ENCODE measurements around the gene HPCA.
A peak's percentile ranks its signal among the peaks of the same experiment; 100 is the strongest.

The HPCA gene

DNA sequence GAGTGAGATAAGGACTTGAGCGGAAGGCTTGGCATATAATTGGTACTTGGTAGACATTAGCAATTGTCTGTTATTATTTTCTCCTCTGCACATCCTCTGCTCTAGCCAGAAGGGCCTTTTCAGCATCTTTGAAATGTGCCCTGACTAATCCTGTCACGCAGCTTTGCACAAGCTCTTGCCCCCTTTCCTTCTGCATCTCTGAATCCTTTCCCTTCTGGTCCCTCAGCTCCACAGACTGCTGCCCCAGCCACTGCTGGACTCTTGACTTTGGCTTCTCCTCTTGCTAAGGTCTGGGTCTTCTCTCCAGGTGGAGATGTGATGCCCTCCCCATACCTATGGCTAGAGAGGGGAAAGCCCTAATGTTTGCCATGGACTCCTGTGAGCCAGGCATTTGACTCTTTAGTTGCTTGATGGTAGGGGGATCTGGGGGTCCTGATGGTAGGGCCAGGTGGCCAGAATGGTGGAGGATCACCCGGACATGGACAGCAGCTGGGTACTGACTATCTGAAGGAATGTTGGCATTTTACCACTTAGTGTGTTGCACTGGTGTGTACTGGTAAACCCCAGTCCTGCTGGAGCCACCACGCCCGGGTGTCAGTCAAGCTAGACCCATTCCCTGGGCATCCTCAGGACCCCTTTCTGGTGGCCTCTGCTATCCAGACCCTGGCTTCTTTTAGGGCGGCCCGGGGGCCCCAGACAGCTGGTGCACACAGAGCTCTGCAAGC, 4.4 kb downstream of the HPCA start:
- DNase-seq, result no peak

DNA sequence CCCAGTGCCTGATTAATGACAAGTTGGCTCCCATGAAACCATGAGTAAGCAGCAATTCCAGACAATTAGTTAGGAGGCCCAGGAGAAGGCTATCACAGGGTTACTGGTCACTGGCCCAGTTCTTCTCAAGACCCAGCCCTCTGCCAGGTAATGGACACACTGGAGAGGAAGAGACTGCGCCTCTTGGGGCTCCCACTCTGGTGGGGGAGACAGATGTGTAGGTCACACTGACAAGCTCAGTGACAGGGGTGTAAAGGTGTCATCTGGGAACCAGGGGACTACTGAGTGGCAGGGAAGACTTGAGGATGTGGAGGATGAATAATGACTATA, 4.9 kb downstream of the HPCA start:
- DNase-seq, result no peak

- DNase-seq, result no peak
Measured at GRCh38 chr1:32891630-32892029, 5.3 kb downstream of the HPCA start.

DNA sequence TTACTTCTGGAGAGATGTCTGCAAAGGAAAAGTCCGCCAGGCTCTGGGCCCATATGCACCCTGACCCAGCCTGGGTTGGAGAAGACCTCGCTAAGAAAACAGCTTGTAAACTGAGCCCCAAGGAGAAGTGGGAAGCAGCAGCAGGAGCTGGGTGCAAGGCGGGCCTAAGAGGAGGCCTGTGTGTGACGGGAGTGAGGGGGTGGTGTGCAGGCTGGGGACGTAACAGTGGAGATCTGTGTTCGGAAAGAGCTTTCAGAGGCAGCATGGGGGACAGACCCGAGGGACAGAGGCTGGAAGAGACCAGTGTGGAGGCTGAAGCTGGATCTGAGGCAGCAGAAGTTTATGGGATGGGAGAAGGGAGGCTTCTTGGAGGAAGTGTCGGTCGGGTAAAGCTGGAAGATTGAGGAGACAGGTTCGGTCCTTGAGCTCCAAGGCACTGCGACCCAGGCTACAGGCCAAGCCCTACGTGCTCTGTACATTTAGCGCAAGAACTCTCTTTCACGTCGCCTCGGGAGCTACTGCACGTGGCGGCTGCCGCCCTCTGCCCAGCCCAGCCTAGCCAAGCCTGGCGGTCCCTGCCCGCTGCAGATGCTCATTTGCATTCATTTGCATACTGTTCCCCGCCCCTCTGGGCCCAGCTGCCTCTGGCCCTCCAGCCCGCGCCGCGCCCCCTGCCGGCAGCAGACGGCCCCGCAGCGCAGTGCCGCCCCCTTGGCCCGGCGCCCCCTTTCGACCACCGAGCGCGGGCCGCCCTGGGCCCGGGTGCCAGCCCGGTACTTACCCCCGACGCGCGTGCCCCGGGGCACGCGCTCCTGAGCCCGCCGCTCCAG, 6.3 kb downstream of the HPCA start:
- peak; percentile 72 for DNase-seq

- DNase-seq, result no peak
Measured at GRCh38 chr1:32893198-32894018, 7.1 kb downstream of the HPCA start.

GRCh38 chr1:32894019-32894600, 7.8 kb downstream of the HPCA start:
- no peak for DNase-seq

DNA sequence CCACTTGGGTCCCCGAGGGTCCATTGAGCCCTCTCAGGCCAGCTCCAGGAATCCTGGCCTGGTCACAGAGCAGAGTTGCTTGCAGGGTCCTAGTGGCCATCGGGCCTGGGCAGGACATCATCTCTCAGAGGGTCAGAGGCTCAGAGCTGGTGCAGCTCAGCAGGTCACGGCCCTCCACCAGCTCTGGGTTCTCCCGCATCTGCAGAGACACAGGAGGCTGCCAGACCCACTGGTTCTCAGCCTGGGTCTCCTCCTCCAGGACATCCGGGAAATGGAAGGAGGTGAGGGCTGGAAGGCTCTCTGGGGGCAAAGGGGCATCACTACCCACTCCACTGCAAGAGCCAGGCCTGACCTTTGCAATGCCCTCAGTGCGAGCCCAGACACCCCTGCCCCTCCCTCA, 8.4 kb downstream of the HPCA start:
- DNase-seq, result no peak

DNA sequence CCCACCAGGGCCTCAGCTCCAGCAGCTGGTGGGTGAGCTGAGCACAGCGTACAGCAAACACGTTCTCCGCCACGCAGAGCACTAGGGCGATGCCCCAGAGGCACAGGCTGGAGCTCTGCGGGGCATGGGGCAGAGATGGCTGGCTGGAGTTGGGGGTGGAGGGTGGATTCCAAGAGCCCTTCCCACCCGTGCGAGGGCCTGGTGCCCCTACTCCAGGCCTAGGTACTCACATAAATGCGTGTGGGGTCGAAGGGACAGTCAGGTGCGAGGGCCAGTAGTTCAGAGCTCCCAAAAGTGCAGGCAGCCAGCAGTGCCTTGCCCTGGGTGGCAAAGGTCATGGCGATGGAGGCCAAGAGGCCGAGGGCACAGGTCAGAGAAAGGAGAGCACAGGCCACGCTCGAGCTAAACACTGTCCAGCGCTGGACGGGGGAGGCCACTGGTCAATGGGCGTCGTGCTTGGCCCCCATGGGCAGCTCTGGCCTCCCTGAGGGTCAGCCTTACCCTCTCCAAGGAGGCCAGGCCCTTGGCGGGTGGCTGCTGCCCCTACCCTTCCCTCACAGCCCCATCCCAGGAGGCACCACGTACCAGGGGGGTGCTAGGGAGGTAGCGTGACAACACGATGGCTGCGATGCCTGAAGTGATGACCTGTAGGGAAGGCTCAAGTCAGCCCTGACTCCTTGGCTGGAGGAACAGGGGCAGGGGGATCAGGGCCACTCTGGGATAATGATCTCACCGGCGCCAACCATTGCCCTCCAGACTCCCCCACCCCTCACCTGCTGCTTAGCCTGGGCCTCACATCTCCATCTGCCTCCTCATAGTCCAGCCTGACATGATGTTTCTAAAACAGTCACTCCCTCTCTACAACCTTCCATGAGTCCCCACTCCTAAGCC, 9.3 kb downstream of the HPCA start:
- no peak for DNase-seq

DNA sequence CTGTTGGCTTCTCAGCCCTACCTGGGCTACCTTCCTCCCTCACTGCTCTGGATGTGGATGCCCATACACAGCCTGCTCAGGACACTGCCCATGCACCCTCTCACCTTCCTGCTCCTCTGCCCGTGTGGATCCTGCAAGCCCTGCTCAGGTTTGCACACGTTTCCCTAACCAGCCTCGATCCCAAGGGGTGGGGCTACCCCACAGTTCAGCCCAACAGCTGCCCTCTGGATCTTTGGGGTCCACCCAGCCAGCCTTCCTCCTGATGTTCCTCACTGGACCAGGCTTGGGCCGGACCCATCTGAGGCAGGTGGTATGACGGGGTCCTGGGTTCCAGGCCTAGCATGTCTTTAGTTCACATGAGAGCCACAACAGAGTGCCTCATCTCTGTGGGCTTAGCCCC, 10.2 kb downstream of the HPCA start:
- no peak for DNase-seq

DNA sequence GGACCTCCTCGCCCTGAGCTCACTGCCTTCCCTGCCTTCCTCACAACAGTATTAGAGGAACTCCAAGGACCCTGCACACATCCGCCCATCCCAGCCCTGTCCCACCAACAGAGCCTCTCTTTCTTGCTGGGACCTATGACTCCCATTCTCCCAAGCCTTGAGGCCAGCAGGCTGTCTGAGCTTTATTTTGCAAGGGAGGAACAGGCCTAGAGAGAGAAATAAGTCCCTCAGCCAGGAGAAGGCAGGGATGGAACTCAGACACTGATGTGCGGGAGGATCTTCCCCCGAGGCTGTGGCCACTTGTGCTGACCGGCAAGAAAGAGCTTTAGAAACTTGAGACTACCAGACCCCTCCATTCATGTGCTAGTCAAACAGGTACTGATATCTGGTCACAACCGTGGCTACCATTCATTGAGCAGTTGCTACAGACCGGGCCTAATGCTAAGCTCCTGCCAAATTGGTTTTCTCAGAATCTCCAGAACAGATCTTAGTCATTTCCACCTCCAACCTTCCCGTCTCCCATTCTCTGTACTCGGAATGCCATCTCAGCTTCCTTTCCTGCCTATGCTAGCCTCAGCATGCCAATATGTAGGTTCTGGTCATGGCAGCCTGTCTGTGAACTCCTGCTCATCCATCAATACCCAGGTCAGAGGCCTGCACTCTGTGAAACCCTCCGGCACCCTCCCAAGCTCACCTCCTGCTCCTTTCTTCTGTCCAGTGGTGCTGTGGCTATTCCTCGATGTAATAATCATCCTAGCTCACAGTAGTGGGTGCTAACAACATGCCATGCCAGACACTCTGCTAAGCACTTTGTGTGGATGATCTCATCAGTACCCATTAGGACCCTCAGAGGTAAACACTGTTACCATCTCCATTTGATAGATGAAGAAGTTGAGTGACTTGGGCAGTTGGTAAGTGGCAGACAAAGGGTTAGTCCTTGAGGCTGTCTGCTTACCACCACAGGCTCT, 11.1 kb downstream of the HPCA start:
- DNase-seq, result no peak

DNA sequence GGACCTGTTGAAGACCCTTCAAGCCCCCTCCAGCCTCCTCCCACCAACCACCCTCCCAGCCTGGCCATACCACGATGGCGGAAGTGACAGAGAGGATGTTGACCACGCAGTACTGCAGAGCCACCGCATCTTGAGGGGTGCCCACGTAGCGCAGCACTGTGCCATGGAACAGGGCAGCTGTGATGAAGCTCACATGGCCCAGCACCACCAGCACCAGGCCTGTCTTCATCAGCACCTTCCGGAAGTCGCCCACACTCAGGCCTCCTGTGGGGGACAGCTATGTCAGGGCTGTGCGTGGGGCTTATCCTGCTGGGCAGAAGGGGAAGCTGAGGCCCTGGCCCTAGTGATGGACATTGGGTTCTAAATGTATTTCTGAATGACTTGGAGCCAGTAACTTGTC, 11.8 kb downstream of the HPCA start:
- no peak for DNase-seq

- DNase-seq, result no peak
Measured at GRCh38 chr1:32898958-32899357, 12.7 kb downstream of the HPCA start.

GRCh38 chr1:32899586-32900296, 13.4 kb downstream of the HPCA start:
- DNase-seq, result no peak

DNA sequence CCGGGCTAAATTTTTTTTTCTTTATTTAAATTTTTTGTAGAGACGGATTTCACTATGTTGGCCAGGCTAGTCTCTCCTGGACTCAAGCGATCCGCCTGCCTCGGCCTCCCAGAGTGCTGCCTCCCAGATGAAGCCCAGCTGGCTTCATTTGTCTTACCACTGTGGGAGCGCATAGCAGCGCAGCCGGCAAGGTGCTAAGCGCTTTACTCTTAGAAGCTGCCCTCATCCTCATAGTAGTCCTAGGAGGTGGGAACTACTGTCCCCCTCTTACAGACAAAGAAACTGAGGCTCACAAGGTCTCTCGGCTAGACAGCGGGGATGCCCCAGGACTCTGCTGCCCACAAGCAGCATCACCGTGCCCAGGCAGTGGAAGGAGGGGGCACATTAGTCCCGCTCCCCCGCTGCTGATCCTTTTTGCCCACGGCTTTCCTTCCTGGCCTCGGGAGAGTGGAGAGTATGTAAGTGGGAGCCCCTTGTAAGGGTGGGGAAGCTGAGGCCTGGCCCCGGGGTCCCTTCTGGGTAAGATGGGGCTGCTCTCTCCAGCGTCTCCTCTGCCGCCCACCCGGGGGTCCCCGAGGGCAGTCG, 14.2 kb downstream of the HPCA start:
- no peak for DNase-seq

DNA sequence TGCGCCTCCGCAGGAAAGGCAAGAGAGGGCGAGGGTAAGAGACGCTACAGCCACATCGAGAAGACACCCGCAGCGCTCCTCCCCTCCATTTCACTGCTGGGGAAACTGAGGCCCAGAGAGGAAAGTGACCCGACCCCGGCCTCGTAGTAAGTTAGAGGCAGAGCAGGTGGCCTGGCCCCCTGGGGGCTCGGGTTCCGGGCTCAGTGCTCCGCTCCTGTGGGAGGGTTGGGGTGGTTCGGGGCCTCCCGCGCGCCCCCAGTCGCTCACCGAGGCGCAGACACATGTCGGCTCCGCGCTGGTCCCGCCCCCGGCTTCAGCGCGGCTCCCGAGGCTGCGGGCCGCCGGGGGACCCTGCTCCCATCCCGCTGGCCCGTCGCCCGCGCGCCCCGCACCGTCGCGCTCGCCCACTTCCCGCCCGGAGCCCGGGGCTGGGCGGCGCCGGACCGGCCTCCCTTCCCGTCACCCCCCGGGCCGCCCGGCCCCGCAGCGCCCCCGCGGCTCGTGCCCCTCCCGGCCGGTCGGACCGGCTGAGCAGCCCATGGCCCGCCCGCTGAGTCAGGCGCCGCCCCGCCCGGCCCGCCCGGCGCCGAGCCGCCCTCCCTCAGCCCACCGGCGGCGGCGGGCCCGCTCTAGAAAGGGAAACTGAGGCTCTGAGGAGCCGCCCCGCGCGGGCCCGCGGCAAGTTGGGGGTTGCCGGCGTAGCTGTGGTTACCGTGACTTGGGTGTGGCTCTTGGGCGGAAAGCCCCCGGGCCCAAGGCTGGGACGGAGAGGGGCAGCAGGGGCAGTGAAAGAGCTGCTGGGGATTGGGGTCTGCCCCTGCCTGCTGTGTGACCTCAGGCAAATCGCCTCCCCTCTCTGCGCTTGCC, 14.9 kb downstream of the HPCA start, which contains the start of gene TMEM54:
Gene TMEM54, minus strand, starts transcription at position 434 of the 867 bp plus-strand sequence. Its CDS starts 151 bp downstream, at position 283.
- no peak for DNase-seq

DNA sequence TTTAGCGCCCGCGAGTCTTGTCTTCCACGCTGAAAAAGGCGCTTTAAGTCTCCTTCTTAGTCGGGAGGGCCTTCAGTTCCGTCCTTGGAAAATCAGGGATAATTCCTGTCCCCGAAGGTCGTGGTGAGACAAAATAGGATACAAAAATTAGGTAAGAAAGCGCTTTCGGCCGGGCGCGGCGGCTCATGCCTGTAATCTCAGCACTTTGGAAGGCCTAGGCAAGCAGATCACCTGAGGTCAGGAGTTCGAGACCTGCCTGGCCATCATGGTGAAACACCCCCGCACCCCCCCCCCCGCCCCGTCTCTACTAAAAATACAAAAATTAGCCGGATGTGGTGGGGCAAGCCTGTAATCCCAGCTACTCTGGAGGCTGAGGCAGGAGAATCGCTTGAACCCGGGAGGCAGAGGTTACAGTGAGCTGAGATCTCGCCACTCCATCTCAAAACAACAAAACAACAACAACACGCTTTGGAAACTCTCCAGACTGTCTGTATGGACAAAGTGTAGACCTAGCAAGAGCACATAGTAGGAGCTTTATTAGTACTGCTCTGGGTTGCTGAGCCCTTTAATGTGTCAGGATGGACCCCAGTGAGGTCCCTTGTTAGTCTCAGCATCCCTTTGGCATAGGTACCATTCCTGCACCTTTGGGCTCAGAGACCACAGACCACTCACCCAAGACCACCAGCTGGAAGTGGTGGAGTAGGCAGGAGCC, 15.7 kb downstream of the HPCA start:
- no peak for DNase-seq

GRCh38 chr1:32902535-32902920, 16.2 kb downstream of the HPCA start:
- DNase-seq, result no peak
